Heart left ventricle (tissue), 16 donors: ENCODE measurements around the gene MYG1. TPM values are rescaled to one million over a fixed set of nuclear protein-coding genes. Genes with fewer than 3 reads are reported as not detected.

Experiments
- ATAC-seq, 4 donors: fragments of 200-7000 bp; cut with Tn5 transposase; one replicate each; pipeline ENCODE4 v1.9.1; 2020 to 2022; ENCODE audit warnings: moderate library complexity in 4 of 4, mild to moderate bottlenecking in 3 of 4, moderate number of reproducible peaks in 1 of 4
- DNase-seq, 5 donors: peaks; one replicate each; pipeline ENCODE4 v3.0.0-alpha.2; 2020
- H3K27ac ChIP-seq, 12 donors: fragments of 200-600 bp; sonication (generic) in 4 of 12; one replicate each; pipeline versions ENCODE4 v1.5.0 to v1.8.0; 2016 to 2022; ENCODE audit warnings: mild to moderate bottlenecking in 2 of 12
- H3K27me3 ChIP-seq, 9 donors: fragments of 200-600 bp; sonication (generic) in 2 of 9; one replicate each; pipeline versions ENCODE4 v1.5.1 to v1.8.0; 2016 to 2022; ENCODE audit warnings: mild to moderate bottlenecking in 3 of 9
- H3K36me3 ChIP-seq, 9 donors: fragments of 200-600 bp; sonication (generic) in 2 of 9; one replicate each; pipeline versions ENCODE4 v1.5.0 to v1.8.0; 2018 to 2022; ENCODE audit warnings: mild to moderate bottlenecking in 2 of 9
- H3K4me1 ChIP-seq, 12 donors: fragments of 200-600 bp; sonication (generic) in 4 of 12; one replicate each; pipeline versions ENCODE4 v1.5.0 to v1.8.0; 2016 to 2022; ENCODE audit warnings: mild to moderate bottlenecking in 3 of 12
- H3K4me3 ChIP-seq, 12 donors: fragments of 200-600 bp; sonication (generic) in 4 of 12; one replicate each; pipeline versions ENCODE4 v1.5.0 to v1.8.0; 2017 to 2022; ENCODE audit warnings: mild to moderate bottlenecking in 9 of 12, moderate library complexity in 4 of 12
- H3K9me3 ChIP-seq, 12 donors: fragments of 200-600 bp; sonication (generic) in 4 of 12; one replicate each; pipeline versions ENCODE4 v1.5.0 to v1.8.0; 2016 to 2022; ENCODE audit warnings: mild to moderate bottlenecking in 1 of 12
- POLR2A ChIP-seq, 2 donors: fragments of 450-650 bp; IDR thresholded peaks; one replicate each; pipeline ENCODE4 v1.6.1; 2017; ENCODE audit warnings: antibody characterized with exemption in 2 of 2, mild to moderate bottlenecking in 2 of 2, moderate library complexity in 2 of 2
- WGBS, 4 donors: extraction: QIAGEN DNeasy Blood & Tissue Kit in 2 of 4; methylation state at CpG; one replicate each; pipeline versions ENCODE4 v1.1.5 to v1.1.7; 2013 to 2018; 5-methylcytosine and 5-hydroxymethylcytosine counted together
- intact Hi-C, 10 donors: fragments of 100-400 bp; cut with DNase I; formaldehyde crosslinking; loops; one replicate each; pipeline versions ENCODE4 v1.11.1 to v1.14.2; 2022
- polyA plus RNA-seq, 2 donors: library from polyadenylated mRNA; stranded (reverse); fragments of 200-250 nt; gene quantifications; one replicate each; pipeline ENCODE4 v1.2.3, GENCODE V29; 2013
- total RNA-seq, 9 donors: library from RNA; depleted of rRNA in 2 of 9; stranded (reverse); fragments of >200 nt in 2 of 9; fragmentation: NEBNext Ultra II Directional in 3 of 9; extraction: Animal tissue kit (Norgen Biotek cat#: 25700) in 3 of 9; gene quantifications; one replicate each; pipeline versions ENCODE4 v1.1.0 to v1.2.4, GENCODE V29; 2016 to 2023
- TF ChIP-seq, protein P1 (sequence below), 12 donors: fragments of 200-600 bp; sonication (generic) in 4 of 12; IDR thresholded peaks; one replicate each; pipeline versions ENCODE4 v1.5.0 to v1.8.0; 2018 to 2022; ENCODE audit warnings: antibody characterized with exemption in 12 of 12, mild to moderate bottlenecking in 5 of 12
- donor health status: ischemic (EF 13 %, LVEDD 7.1; RV severe dilation, severe dysfunction).
- donor health status: healthy with polysubstance abuse.
- donor health status: DM: no; HTN: yes; CAD: no.
- donor health status: DM: no; HTN: no; CAD: no.
- donor health status: ischemic (EF 25% LVEDD 6.9; RV normal size, moderate dysfunction).
- donor health status: ischemic (EF 25% LVEDD 5.7; RV mildly dilated, moderate dysfunction).
- donor health status: healthy.
- donor health status: DM: yes; HTN: yes; CAD: no.
- donor health status: ischemic (EF 35%, LVEDD 5.7; RV mildly dilated, moderate dysfunction).
- donor health status: nonischemic (EF 11% LVEDD 7.7; RV severe dilation, severe dysfunction).
- donor health status: DM: yes; HTN: yes; CAD: no.
- donor health status: PGD.
- donor health status: ischemic (EF 29% LVEDD 5.4; RV normal size, mild dysfunction).
- donor health status: nonischemic (EF 23%, LVEDD 6.1; RV moderate dilation, normal function).

MYG1 gene
- total and polyA plus RNA-seq, 11 donors = 32.1 to 58.6 (median 35.1) TPM

DNA sequence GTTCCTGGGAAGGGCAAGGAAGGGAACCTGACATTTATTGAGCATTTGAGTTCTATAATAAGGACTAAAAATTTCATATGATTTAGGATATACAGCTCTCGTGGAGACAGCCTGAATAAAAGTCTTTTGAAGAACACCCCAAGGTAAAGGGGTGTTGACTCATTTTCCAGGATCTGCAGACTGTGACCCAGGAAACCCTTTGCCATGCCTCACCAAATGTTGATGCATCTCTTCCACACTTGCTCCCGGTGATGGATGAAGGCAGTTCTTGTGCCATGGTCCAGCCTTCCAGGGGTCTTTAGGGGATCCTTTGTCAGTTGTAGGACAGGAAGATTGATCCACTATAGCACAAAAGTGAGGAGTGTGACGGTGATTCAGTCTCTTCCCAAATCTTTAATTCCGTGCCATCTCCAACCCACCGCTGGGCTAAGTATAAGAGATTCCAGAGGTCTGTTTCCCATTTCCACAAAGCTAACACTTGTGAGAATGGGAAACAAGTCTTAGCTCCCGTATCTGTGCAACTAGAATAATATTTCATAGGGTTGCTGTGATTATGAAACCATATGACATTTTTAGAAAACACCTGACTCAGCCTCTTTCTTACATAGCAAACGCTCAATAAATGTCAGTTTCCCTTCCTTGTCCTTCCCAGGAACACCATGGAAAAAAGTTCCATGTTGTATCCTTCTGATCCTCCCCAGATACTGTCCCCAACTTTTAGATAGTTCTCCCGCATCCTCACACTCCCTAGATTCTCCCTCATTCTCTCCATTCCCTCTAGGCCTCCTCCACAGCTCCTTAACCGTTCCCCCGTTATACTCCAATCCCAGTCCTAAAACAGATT lies 21.1 kb downstream of the MYG1 start:
- intact Hi-C loops = loop anchor here in 8 of 10 donors (1.0 to 10.0 kb wide), 4 partner anchors 25 to 187 kb away; partner anchors contain the start of genes NPFF (in 6 of the 8), TARBP2 (in 6 of the 8) and PFDN5 (in 1 of the 8)
- peaks cover 0 to 38% (median 30%) of the 10 kb centered on the region in 12 donors for H3K4me1 ChIP-seq

GRCh38 chr12:53324113-53324778 lies 24.8 kb downstream of the MYG1 start:
- Histone ChIP-seq H3K27ac (peak overlapping the region; percentile 72 to 97 (median 92)), H3K27me3 (no peaks in the 10 kb centered on the region), H3K4me1 (peaks cover 0 to 45% (median 32%) of the 10 kb centered on the region in 12 donors), H3K36me3 (peaks cover 0 to 6% (median 2%) of the 10 kb centered on the region in 9 donors), H3K4me3 (peak overlapping the region; percentile 60 to 87 (median 70)), H3K9me3 (no peaks in the 10 kb centered on the region)
- intact Hi-C loops = loop anchor here (1.0 to 10.0 kb wide), 9 partner anchors 21 to 185 kb away; partner anchors contain the start of genes TARBP2 (in 8 of the 10), NPFF (in 6 of the 10) and SP1 (in 1 of the 10)
- DNase-seq = peak in 4 of 5 donors; percentile 25 to 67 (median 38)
- no peak for ATAC-seq
- TF ChIP-seq POLR2A (IDR thresholded peaks at IDR 0.05) = no peak
- TF ChIP-seq, protein P1, sequence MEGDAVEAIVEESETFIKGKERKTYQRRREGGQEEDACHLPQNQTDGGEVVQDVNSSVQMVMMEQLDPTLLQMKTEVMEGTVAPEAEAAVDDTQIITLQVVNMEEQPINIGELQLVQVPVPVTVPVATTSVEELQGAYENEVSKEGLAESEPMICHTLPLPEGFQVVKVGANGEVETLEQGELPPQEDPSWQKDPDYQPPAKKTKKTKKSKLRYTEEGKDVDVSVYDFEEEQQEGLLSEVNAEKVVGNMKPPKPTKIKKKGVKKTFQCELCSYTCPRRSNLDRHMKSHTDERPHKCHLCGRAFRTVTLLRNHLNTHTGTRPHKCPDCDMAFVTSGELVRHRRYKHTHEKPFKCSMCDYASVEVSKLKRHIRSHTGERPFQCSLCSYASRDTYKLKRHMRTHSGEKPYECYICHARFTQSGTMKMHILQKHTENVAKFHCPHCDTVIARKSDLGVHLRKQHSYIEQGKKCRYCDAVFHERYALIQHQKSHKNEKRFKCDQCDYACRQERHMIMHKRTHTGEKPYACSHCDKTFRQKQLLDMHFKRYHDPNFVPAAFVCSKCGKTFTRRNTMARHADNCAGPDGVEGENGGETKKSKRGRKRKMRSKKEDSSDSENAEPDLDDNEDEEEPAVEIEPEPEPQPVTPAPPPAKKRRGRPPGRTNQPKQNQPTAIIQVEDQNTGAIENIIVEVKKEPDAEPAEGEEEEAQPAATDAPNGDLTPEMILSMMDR (IDR thresholded peaks at IDR 0.05) = no peak
- 27 to 47% (median 40%) methylated on average over 25 to 28 of the region's 28 CpGs for WGBS, 4 donors

More for the DNA sequence above, 21.1 kb downstream of the MYG1 start:
- 36 to 42% (median 38%) methylated on average over 10 of the region's 10 CpGs for WGBS, 4 donors
- peaks cover 0 to 38% (median 31%) of the 10 kb centered on the region in 9 donors for H3K36me3 ChIP-seq
- DNase-seq (no peak), ATAC-seq (no peak)
- H3K4me3 ChIP-seq = peak overlapping the region; percentile 41 to 97 (median 78)
- TF ChIP-seq POLR2A (IDR thresholded peaks at IDR 0.05) = no peak
- TF ChIP-seq, protein P1 (IDR thresholded peaks at IDR 0.05) = no peak
- H3K27me3 ChIP-seq = no peaks in the 10 kb centered on the region
- H3K9me3 ChIP-seq = no peaks in the 10 kb centered on the region
- H3K27ac ChIP-seq = peak overlapping the region; percentile 86 to 96 (median 92)

GRCh38 chr12:53324779-53325510 lies 25.4 kb downstream of the MYG1 start:
- H3K27me3 ChIP-seq = no peaks in the 10 kb centered on the region
- H3K27ac ChIP-seq = peak overlapping the region; percentile 72 to 97 (median 92)
- H3K4me1 ChIP-seq = peaks cover 0 to 42% (median 31%) of the 10 kb centered on the region in 12 donors
- no peaks in the 10 kb centered on the region for H3K9me3 ChIP-seq
- ATAC-seq (peak; percentile 74 to 87 (median 84)), DNase-seq (peak; percentile 94 to 97 (median 95))
- intact Hi-C loops = loop anchor here (1.0 to 10.0 kb wide), 10 partner anchors 20 to 184 kb away; partner anchors contain the start of genes TARBP2 (in 8 of the 10), NPFF (in 6 of the 10) and SP1 (in 1 of the 10)
- 0 to 2% (median 0%) methylated on average over 21 to 69 of the region's 69 CpGs for WGBS, 4 donors
- peak in 1 of 2 donors; percentile 97 for TF ChIP-seq POLR2A (IDR thresholded peaks at IDR 0.05)
- TF ChIP-seq, protein P1 (IDR thresholded peaks at IDR 0.05) = peak; percentile 71 to 98 (median 86)
- H3K36me3 ChIP-seq = peaks cover 0 to 2% (median 0%) of the 10 kb centered on the region in 9 donors
- peak overlapping the region; percentile 60 to 87 (median 70) for H3K4me3 ChIP-seq
